Mucosa of descending colon (tissue), 3 donors: Measurements from ENCODE around the gene SMAD5. TPM values are rescaled to one million over a fixed set of nuclear protein-coding genes. Genes with fewer than 3 reads are reported as not detected.

Source experiments
- ATAC-seq: fragments of 200-7000 bp; cut with Tn5 transposase; one replicate; pipeline ENCODE4 v1.9.1; 2020; ENCODE audit warnings: mild to moderate bottlenecking, moderate library complexity
- DNase-seq, 3 donors: peaks; one replicate each; pipeline ENCODE4 v3.0.0-alpha.2; 2020
- H3K36me3 ChIP-seq: fragments of 200-600 bp; one replicate; pipeline ENCODE4 v1.8.0; 2021; ENCODE audit warnings: low read depth, mild to moderate bottlenecking
- H3K4me1 ChIP-seq: fragments of 200-600 bp; one replicate; pipeline ENCODE4 v1.8.0; 2021; ENCODE audit warnings: low read depth, mild to moderate bottlenecking
- H3K4me3 ChIP-seq: fragments of 200-600 bp; one replicate; pipeline ENCODE4 v1.8.0; 2021; ENCODE audit warnings: mild to moderate bottlenecking
- H3K9me3 ChIP-seq: fragments of 200-600 bp; one replicate; pipeline ENCODE4 v1.8.0; 2021; ENCODE audit warnings: mild to moderate bottlenecking
- CTCF ChIP-seq: fragments of 200-600 bp; IDR thresholded peaks from one replicate; pipeline ENCODE4 v1.8.0; 2022; ENCODE audit warnings: antibody characterized with exemption, mild to moderate bottlenecking
- intact Hi-C, 2 donors: fragments of 100-400 bp; cut with DNase I in 1 of 2; cut with micrococcal nuclease in 1 of 2; formaldehyde crosslinking; loops; one replicate each; pipeline versions ENCODE4 v1.11.0 to v1.11.1; 2022; cut with DNase I, micrococcal nuclease
- total RNA-seq, 3 donors: library from RNA; stranded (reverse); fragmentation: NEBNext Ultra II Directional in 2 of 3; extraction: Animal tissue kit (Norgen Biotek cat#: 25700) in 2 of 3; gene quantifications; one replicate each; pipeline versions ENCODE4 v1.2.1 to v1.2.4, GENCODE V29; 2021 to 2023
- donor health status: DM: no; HTN: no; CAD: no; lungs with moderate emphysema.
- donor health status: DM: no; HTN: no; CAD: no.
- donor health status: DM: no; HTN: yes; CAD: no.

The SMAD5 gene
- total RNA-seq, 3 donors from 2014 or later, result 39.7 to 79.8 (median 42.0) TPM

- no peak overlapping the region for H3K4me3 ChIP-seq
- no peak for ATAC-seq
- DNase-seq, result no peak
- no peak for TF ChIP-seq CTCF
- intact Hi-C loops, result no loop called here
- H3K9me3 ChIP-seq, result no peaks in the 10 kb centered on the region
- peaks cover 24% of the 10 kb centered on the region for H3K4me1 ChIP-seq
- H3K36me3 ChIP-seq, result no peaks in the 10 kb centered on the region
Measured at GRCh38 chr5:136120529-136120928, 12.1 kb upstream of the SMAD5 start.

- Histone ChIP-seq H3K9me3 (no peaks in the 10 kb centered on the region), H3K4me3 (no peak overlapping the region), H3K36me3 (no peaks in the 10 kb centered on the region), H3K4me1 (peaks cover 24% of the 10 kb centered on the region)
- DNase-seq (peak in 1 of 3 donors; percentile 59), ATAC-seq (peak; percentile 96)
- intact Hi-C loops, result no loop called here
- TF ChIP-seq CTCF, result no peak
Measured at GRCh38 chr5:136123236-136123768, 9.3 kb upstream of the SMAD5 start.

GRCh38 chr5:136127560-136127959, 5.1 kb upstream of the SMAD5 start:
- H3K36me3 ChIP-seq, result no peaks in the 10 kb centered on the region
- DNase-seq (no peak), ATAC-seq (no peak)
- intact Hi-C loops, result no loop called here
- H3K9me3 ChIP-seq, result no peaks in the 10 kb centered on the region
- H3K4me1 ChIP-seq, result peaks cover 25% of the 10 kb centered on the region
- no peak for TF ChIP-seq CTCF
- no peak overlapping the region for H3K4me3 ChIP-seq

GRCh38 chr5:136128481-136128880, 4.2 kb upstream of the SMAD5 start:
- TF ChIP-seq CTCF, result no peak
- Histone ChIP-seq H3K4me3 (no peak overlapping the region), H3K9me3 (no peaks in the 10 kb centered on the region), H3K36me3 (no peaks in the 10 kb centered on the region), H3K4me1 (peaks cover 18% of the 10 kb centered on the region)
- DNase-seq (no peak), ATAC-seq (no peak)
- intact Hi-C loops, result no loop called here

GRCh38 chr5:136129445-136129844, 3.2 kb upstream of the SMAD5 start:
- Histone ChIP-seq H3K36me3 (no peaks in the 10 kb centered on the region), H3K4me3 (no peak overlapping the region), H3K9me3 (no peaks in the 10 kb centered on the region), H3K4me1 (peaks cover 20% of the 10 kb centered on the region)
- intact Hi-C loops, result no loop called here
- no peak for TF ChIP-seq CTCF
- ATAC-seq, result no peak
- DNase-seq, result no peak

- intact Hi-C loops, result no loop called here
- no peak for ATAC-seq
- no peak for DNase-seq
- Histone ChIP-seq H3K36me3 (no peaks in the 10 kb centered on the region), H3K9me3 (no peaks in the 10 kb centered on the region), H3K4me1 (peaks cover 20% of the 10 kb centered on the region), H3K4me3 (no peak overlapping the region)
- TF ChIP-seq CTCF, result no peak
Measured at GRCh38 chr5:136130581-136130980, 2.1 kb upstream of the SMAD5 start.
